ENCODE measurements around the gene USP31.

USP31 gene

DNA sequence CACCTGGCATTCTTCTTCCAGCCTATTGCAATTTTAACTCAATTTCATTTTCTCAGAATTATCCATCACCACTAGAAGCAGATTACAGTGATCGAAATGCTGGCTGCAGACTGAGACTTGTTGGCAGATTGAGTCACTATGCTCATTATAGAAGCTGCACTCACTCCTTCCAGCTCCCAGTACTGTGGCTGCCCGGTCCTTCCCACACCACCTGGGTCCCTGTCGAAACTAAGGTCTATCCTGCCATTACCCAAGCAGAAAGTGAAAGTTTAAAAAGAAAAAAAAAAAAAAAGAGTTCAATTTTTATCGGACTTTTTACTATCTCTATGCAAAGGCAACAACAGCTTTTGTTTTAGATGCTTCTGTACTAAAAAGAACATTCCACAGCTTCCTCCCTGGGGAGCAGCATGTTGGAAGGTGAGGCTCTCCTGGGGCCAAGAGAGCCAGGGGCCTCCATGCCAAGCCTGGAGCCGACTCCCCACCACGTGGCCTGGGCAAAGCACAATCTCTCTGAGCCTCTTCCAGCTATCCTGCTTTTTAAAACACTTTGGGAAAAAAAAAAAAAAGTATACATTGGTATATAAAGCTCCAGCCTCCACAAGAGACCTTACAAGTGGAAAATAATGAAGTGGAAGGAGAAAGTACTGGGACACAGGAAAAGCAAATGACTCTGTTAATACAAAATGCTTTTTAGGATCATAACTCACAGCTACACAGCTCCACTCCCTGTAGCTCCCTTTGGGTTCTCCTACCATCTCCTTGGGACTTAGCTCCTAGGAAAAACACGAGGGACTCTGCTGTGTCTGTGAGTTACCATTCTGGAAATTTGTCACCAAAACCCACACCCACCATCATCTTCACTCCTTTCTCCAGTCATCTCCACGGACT lies 77.8 kb downstream of the USP31 start:
- no peaks in the 10 kb centered on the region for H3K9me3 Mint-ChIP-seq
- no peaks in the 10 kb centered on the region for H3K27me3 Mint-ChIP-seq
- no peak for DNase-seq
- no peak overlapping the region for H3K4me3 Mint-ChIP-seq
- no peak for ATAC-seq
- no peaks in the 10 kb centered on the region for H3K4me1 Mint-ChIP-seq
- H3K27ac Mint-ChIP-seq = peak overlapping the region in 1 of 2 donors; percentile 19

DNA sequence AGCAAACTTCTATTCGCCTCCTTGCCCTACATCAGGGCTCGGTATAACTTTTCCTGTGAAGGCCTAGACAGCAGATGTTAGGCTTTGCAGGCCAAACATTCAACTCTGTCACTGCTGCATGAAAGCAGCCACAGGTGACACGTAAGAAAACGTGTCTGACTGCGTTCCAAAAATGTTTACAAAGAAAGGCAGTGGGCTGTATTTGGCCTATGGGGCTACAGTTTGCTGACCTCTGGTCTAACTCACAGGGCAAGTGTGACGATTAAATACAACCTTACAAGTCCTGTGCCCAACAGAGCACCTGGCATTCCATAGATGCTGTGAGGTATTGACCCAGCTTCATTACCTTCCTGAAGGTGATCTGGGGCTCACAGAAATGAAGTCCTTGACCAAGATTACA lies 79.4 kb downstream of the USP31 start:
- Mint-ChIP-seq H3K4me1 (no peaks in the 10 kb centered on the region), H3K27ac (no peak overlapping the region), H3K4me3 (no peak overlapping the region), H3K9me3 (no peaks in the 10 kb centered on the region), H3K27me3 (no peaks in the 10 kb centered on the region)
- no peak for DNase-seq
- ATAC-seq = no peak

GRCh38 chr16:23068079-23068736 lies 81.0 kb downstream of the USP31 start:
- H3K9me3 Mint-ChIP-seq = no peaks in the 10 kb centered on the region
- ATAC-seq = no peak
- H3K27me3 Mint-ChIP-seq = no peaks in the 10 kb centered on the region
- H3K4me3 Mint-ChIP-seq = no peak overlapping the region
- H3K27ac Mint-ChIP-seq = no peak overlapping the region
- no peak for DNase-seq
- no peaks in the 10 kb centered on the region for H3K4me1 Mint-ChIP-seq

GRCh38 chr16:23066676-23067075 lies 82.6 kb downstream of the USP31 start:
- no peak for ATAC-seq
- H3K4me3 Mint-ChIP-seq = no peak overlapping the region
- H3K9me3 Mint-ChIP-seq = no peaks in the 10 kb centered on the region
- no peak for DNase-seq
- H3K27me3 Mint-ChIP-seq = no peaks in the 10 kb centered on the region
- no peak overlapping the region for H3K27ac Mint-ChIP-seq
- H3K4me1 Mint-ChIP-seq = no peaks in the 10 kb centered on the region

DNA sequence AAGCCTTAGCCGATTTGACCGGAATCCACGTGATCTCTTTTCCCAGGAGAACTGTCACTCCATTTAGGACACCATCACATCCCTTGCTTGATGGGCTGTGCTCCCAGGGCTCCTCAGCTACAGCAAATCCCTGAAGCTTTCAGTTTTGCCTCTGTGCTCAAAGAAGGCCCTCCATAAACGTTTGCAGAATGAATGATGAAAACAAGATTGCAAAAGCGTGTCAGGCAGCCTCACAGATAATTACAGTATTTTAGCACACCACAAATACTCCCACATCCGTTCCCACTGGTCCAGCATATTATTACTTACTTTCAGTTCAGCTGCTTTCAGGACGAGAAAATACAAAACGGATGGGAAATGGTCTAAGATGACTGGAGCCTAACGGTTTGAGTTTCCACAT lies 84.6 kb downstream of the USP31 start:
- ATAC-seq = no peak
- no peak for DNase-seq
- Mint-ChIP-seq H3K9me3 (no peaks in the 10 kb centered on the region), H3K4me3 (no peak overlapping the region), H3K4me1 (peaks cover 5% of the 10 kb centered on the region), H3K27me3 (peaks cover 8% of the 10 kb centered on the region), H3K27ac (no peak overlapping the region)

- ATAC-seq (no peak), DNase-seq (no peak)
- Mint-ChIP-seq H3K27ac (no peak overlapping the region), H3K4me3 (no peak overlapping the region), H3K9me3 (no peaks in the 10 kb centered on the region), H3K4me1 (peaks cover 5% of the 10 kb centered on the region), H3K27me3 (peaks cover 16% of the 10 kb centered on the region)
These were observed 86.7 kb downstream of the USP31 start for GRCh38 chr16:23062524-23062923.

GRCh38 chr16:23061669-23062068 lies 87.6 kb downstream of the USP31 start:
- Mint-ChIP-seq H3K4me3 (no peak overlapping the region), H3K4me1 (peaks cover 5% of the 10 kb centered on the region), H3K27ac (no peak overlapping the region)

GRCh38 chr16:23060458-23061320 lies 88.6 kb downstream of the USP31 start:
- DNase-seq = peak; percentile 41 to 52
- H3K27me3 Mint-ChIP-seq = peaks cover 24% of the 10 kb centered on the region
- H3K4me1 Mint-ChIP-seq = peaks cover 5% of the 10 kb centered on the region
- H3K9me3 Mint-ChIP-seq = no peaks in the 10 kb centered on the region
- peak; percentile 68 for ATAC-seq
- H3K27ac Mint-ChIP-seq = no peak overlapping the region
- H3K4me3 Mint-ChIP-seq = no peak overlapping the region

More at GRCh38 chr16:23061669-23062068, 87.6 kb downstream of the USP31 start:
- DNase-seq (no peak), ATAC-seq (no peak)
- peaks cover 20% of the 10 kb centered on the region for H3K27me3 Mint-ChIP-seq
- no peaks in the 10 kb centered on the region for H3K9me3 Mint-ChIP-seq

GRCh38 chr16:23059433-23059832 lies 89.8 kb downstream of the USP31 start:
- H3K27me3 Mint-ChIP-seq = peaks cover 35% of the 10 kb centered on the region
- no peak for ATAC-seq

GRCh38 chr16:23058576-23058975 lies 90.7 kb downstream of the USP31 start:
- Mint-ChIP-seq H3K27ac (peak overlapping the region in 1 of 2 donors; percentile 21), H3K9me3 (no peaks in the 10 kb centered on the region), H3K4me3 (no peak overlapping the region), H3K4me1 (peaks cover 5% of the 10 kb centered on the region), H3K27me3 (peaks cover 35% of the 10 kb centered on the region)
- DNase-seq (no peak), ATAC-seq (no peak)

More at GRCh38 chr16:23059433-23059832, 89.8 kb downstream of the USP31 start:
- DNase-seq = no peak
- H3K4me3 Mint-ChIP-seq = no peak overlapping the region
- no peaks in the 10 kb centered on the region for H3K9me3 Mint-ChIP-seq
- H3K4me1 Mint-ChIP-seq = peaks cover 5% of the 10 kb centered on the region
- no peak overlapping the region for H3K27ac Mint-ChIP-seq

GRCh38 chr16:23057013-23057596 lies 92.1 kb downstream of the USP31 start:
- no peak overlapping the region for H3K27ac Mint-ChIP-seq
- no peak for ATAC-seq

DNA sequence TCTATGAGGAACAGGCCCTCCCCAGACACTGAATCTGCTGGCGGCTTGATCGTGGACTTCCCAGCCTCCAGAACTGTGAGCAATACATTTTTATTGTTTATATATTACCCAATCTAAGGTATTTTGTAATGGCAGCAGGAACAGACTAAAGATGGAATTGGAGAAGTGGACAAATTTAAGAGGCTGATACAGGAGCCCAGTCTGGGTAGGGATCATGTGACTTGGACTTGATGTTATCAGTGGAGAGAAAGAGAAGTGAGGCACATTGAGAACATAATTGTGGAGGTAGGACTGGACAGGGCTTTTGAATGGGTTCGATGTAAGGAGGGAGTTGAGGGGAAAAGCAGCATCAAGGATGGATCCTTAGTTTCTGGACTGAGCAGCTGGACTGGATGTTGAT lies 93.8 kb downstream of the USP31 start:
- H3K27ac Mint-ChIP-seq = no peak overlapping the region
- H3K27me3 Mint-ChIP-seq = peaks cover 50% of the 10 kb centered on the region
- H3K4me3 Mint-ChIP-seq = no peak overlapping the region
- no peaks in the 10 kb centered on the region for H3K9me3 Mint-ChIP-seq
- DNase-seq = no peak
- no peak for ATAC-seq
- H3K4me1 Mint-ChIP-seq = peaks cover 2% of the 10 kb centered on the region

More at GRCh38 chr16:23057013-23057596, 92.1 kb downstream of the USP31 start:
- Mint-ChIP-seq H3K4me1 (peaks cover 5% of the 10 kb centered on the region), H3K9me3 (no peaks in the 10 kb centered on the region), H3K27me3 (peaks cover 42% of the 10 kb centered on the region), H3K4me3 (no peak overlapping the region)
- no peak for DNase-seq

DNA sequence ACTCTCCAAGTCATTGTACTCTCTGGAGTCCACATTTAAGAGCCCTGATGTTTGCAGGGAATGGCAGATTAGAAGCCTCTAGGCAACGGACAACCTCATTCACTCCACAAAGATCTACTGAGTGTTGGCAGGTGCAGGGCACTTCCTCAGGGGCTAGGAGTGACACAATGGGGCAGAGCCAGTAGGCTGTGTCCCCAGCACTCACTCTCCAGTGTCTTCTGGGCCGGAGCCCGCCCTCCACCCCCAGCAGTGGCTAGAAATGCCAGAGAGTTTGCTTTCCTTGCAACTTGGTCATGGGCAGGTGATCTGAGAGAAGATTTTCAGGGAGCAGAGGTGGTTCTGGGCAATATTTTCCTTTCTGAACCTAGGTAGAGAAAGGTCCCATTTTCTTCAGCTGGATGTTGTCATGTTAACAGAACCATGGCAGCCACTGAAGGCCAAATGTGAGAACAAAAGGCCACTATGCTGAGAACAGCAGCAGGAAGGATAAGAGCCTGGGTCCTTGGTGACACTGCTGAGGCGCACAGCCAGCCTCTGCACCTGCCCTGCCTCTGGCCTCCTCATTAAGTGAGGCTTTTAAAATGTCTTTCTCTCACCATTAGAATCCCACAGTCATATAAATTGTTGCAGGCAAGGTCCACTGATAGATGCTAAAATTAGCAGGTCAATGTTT lies 96.2 kb downstream of the USP31 start:
- Mint-ChIP-seq H3K9me3 (no peaks in the 10 kb centered on the region), H3K4me3 (no peak overlapping the region), H3K27ac (no peak overlapping the region), H3K4me1 (no peaks in the 10 kb centered on the region), H3K27me3 (peaks cover 55% of the 10 kb centered on the region)
- ATAC-seq (no peak), DNase-seq (no peak)

GRCh38 chr16:23052221-23052620 lies 97.0 kb downstream of the USP31 start:
- no peak for ATAC-seq
- Mint-ChIP-seq H3K4me3 (no peak overlapping the region), H3K27ac (no peak overlapping the region), H3K9me3 (no peaks in the 10 kb centered on the region), H3K27me3 (peaks cover 61% of the 10 kb centered on the region), H3K4me1 (no peaks in the 10 kb centered on the region)
- no peak for DNase-seq

DNA sequence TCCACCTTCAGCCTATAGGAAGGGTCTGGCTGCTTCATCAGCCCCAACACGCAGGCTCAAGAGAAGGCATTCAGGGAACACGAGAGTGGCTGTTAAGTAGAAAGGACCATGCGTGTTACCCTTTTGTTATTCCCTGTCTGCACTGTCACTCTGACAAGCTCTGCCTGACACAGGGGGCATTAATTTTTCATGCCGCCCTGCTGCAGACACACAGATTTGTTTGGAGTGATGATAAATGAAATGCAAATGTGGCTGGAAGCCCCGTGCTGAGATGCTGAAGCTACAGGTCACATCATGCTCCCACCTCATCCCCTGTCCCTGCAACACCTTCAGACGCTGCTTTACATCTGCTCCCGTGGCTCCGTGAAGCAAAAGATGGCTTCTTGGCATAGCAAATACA lies 97.7 kb downstream of the USP31 start:
- H3K27me3 Mint-ChIP-seq = peaks cover 62% of the 10 kb centered on the region
- no peaks in the 10 kb centered on the region for H3K9me3 Mint-ChIP-seq
- DNase-seq (no peak), ATAC-seq (no peak)
- H3K4me3 Mint-ChIP-seq = no peak overlapping the region
- no peaks in the 10 kb centered on the region for H3K4me1 Mint-ChIP-seq
- no peak overlapping the region for H3K27ac Mint-ChIP-seq

Data from stimulated activated naive CD8-positive, alpha-beta T cell treated with anti-CD3 and anti-CD28 coated beads, Interleukin-15, amount 100 ng/mL, for 72 hours (primary cell).